H7 (cell line): ENCODE measurements around the gene CNTN2. TPM values are rescaled to one million over a fixed set of nuclear protein-coding genes. Genes with fewer than 3 reads are reported as not detected.

Source experiments
- DNase-seq: peaks from one replicate; pipeline ENCODE4 v3.0.0; 2012
- H3K27me3 ChIP-seq: 2 replicates; pipeline ENCODE4 v1.6.0; 2011; ENCODE audit warnings: mild to moderate bottlenecking, low read length; ENCODE audit not compliant: control insufficient read depth, insufficient read depth
- H3K36me3 ChIP-seq: replicated peaks from 2 replicates; pipeline ENCODE4 v1.5.1; 2011; ENCODE audit warnings: low read length; ENCODE audit not compliant: control insufficient read depth, insufficient read depth
- H3K4me3 ChIP-seq: 2 replicates; pipeline ENCODE4 v1.5.1; 2011; ENCODE audit warnings: low read depth, mild to moderate bottlenecking, control low read depth, low read length, moderate library complexity; ENCODE audit not compliant: insufficient read depth
- total RNA-seq: library from RNA; depleted of rRNA; stranded (reverse); fragments of >200 nt; shearing (Covaris generic); gene quantifications from 2 replicates; pipeline ENCODE4 v1.2.3, GENCODE V29; 2014

Gene CNTN2
- total RNA-seq, 1 experiment from 2014 or later = not detected

- H3K27me3 ChIP-seq = no peaks in the 10 kb centered on the region; the same call in 1 of the 2 replicates
- no peak overlapping the region for H3K4me3 ChIP-seq
- DNase-seq = peak; percentile 67
- H3K36me3 ChIP-seq = no peaks in the 10 kb centered on the region
These were observed 29.2 kb upstream of the CNTN2 start for GRCh38 chr1:205013683-205014367.

- H3K36me3 ChIP-seq = no peaks in the 10 kb centered on the region
- DNase-seq = no peak
- H3K27me3 ChIP-seq = no peaks in the 10 kb centered on the region; the same call in 1 of the 2 replicates
- no peak overlapping the region for H3K4me3 ChIP-seq
These were observed 28.2 kb upstream of the CNTN2 start for GRCh38 chr1:205014783-205015182.

GRCh38 chr1:205015241-205015640 lies 27.8 kb upstream of the CNTN2 start:
- no peaks in the 10 kb centered on the region; the same call in 1 of the 2 replicates for H3K27me3 ChIP-seq
- no peak overlapping the region for H3K4me3 ChIP-seq
- H3K36me3 ChIP-seq = no peaks in the 10 kb centered on the region
- no peak for DNase-seq

- H3K4me3 ChIP-seq = no peak overlapping the region
- H3K27me3 ChIP-seq = no peaks in the 10 kb centered on the region; the same call in 1 of the 2 replicates
- no peaks in the 10 kb centered on the region for H3K36me3 ChIP-seq
- no peak for DNase-seq
These were observed 26.9 kb upstream of the CNTN2 start for GRCh38 chr1:205016075-205016474.

GRCh38 chr1:205016584-205016983 lies 26.4 kb upstream of the CNTN2 start:
- no peak for DNase-seq
- Histone ChIP-seq H3K36me3 (no peaks in the 10 kb centered on the region), H3K27me3 (no peaks in the 10 kb centered on the region; the same call in 1 of the 2 replicates), H3K4me3 (no peak overlapping the region)

- DNase-seq = no peak
- H3K36me3 ChIP-seq = no peaks in the 10 kb centered on the region
- H3K27me3 ChIP-seq = no peaks in the 10 kb centered on the region; the same call in 1 of the 2 replicates
- H3K4me3 ChIP-seq = no peak overlapping the region
These were observed 26.0 kb upstream of the CNTN2 start for GRCh38 chr1:205017001-205017400.

GRCh38 chr1:205017766-205018165 lies 25.2 kb upstream of the CNTN2 start:
- Histone ChIP-seq H3K4me3 (no peak overlapping the region), H3K27me3 (no peaks in the 10 kb centered on the region; the same call in 1 of the 2 replicates), H3K36me3 (no peaks in the 10 kb centered on the region)
- DNase-seq = no peak

- H3K27me3 ChIP-seq = no peaks in the 10 kb centered on the region; the same call in 1 of the 2 replicates
- no peaks in the 10 kb centered on the region for H3K36me3 ChIP-seq
- H3K4me3 ChIP-seq = no peak overlapping the region
- no peak for DNase-seq
These were observed 24.6 kb upstream of the CNTN2 start for GRCh38 chr1:205018381-205018780.

- Histone ChIP-seq H3K27me3 (peaks cover 3% of the 10 kb centered on the region; the same call in 1 of the 2 replicates), H3K4me3 (no peak overlapping the region), H3K36me3 (no peaks in the 10 kb centered on the region)
- no peak for DNase-seq
These were observed 22.5 kb upstream of the CNTN2 start for GRCh38 chr1:205020466-205020865.

GRCh38 chr1:205024679-205025078 lies 18.3 kb upstream of the CNTN2 start:
- peaks cover 7% of the 10 kb centered on the region; the same call in 1 of the 2 replicates for H3K27me3 ChIP-seq
- no peak for DNase-seq

GRCh38 chr1:205025239-205025638 lies 17.8 kb upstream of the CNTN2 start:
- Histone ChIP-seq H3K36me3 (no peaks in the 10 kb centered on the region), H3K4me3 (no peak overlapping the region), H3K27me3 (peaks cover 7% of the 10 kb centered on the region; the same call in 1 of the 2 replicates)
- no peak for DNase-seq

More at GRCh38 chr1:205024679-205025078, 18.3 kb upstream of the CNTN2 start:
- Histone ChIP-seq H3K36me3 (no peaks in the 10 kb centered on the region), H3K4me3 (no peak overlapping the region)

- no peak overlapping the region for H3K4me3 ChIP-seq
- peak; percentile 84 for DNase-seq
- H3K27me3 ChIP-seq = peaks cover 7% of the 10 kb centered on the region; the same call in 1 of the 2 replicates
- no peaks in the 10 kb centered on the region for H3K36me3 ChIP-seq
These were observed 16.8 kb upstream of the CNTN2 start for GRCh38 chr1:205026181-205026580.

GRCh38 chr1:205028390-205028789 lies 14.6 kb upstream of the CNTN2 start:
- Histone ChIP-seq H3K27me3 (peaks cover 7% of the 10 kb centered on the region; the same call in 1 of the 2 replicates), H3K4me3 (no peak overlapping the region), H3K36me3 (no peaks in the 10 kb centered on the region)
- DNase-seq = no peak

- peaks cover 7% of the 10 kb centered on the region; the same call in 1 of the 2 replicates for H3K27me3 ChIP-seq
- H3K36me3 ChIP-seq = no peaks in the 10 kb centered on the region
- no peak overlapping the region for H3K4me3 ChIP-seq
- DNase-seq = peak; percentile 66
These were observed 14.1 kb upstream of the CNTN2 start for GRCh38 chr1:205028924-205029323.

GRCh38 chr1:205030241-205030640 lies 12.8 kb upstream of the CNTN2 start:
- H3K27me3 ChIP-seq = peaks cover 4% of the 10 kb centered on the region; the same call in 1 of the 2 replicates
- H3K36me3 ChIP-seq = no peaks in the 10 kb centered on the region
- DNase-seq = no peak
- H3K4me3 ChIP-seq = no peak overlapping the region
